Measurements from ENCODE around the gene C22orf39.

C22orf39 gene

DNA sequence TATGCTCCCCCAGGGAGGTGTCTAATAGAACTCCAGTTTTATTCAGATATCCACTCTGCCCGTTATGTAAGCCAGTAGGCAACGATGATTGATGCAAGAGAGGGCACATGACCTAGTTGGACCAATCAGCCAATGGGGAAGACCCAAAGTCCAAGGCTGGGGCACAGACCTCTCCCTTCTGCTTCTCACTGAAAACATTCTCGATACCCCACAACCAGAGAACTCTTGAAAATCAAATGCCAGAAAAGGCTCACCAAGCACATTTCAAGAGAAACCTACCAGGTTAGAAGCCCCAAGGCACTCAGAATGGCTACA is 23.4 kb downstream of the C22orf39 start:
- no peak for DNase-seq

DNA sequence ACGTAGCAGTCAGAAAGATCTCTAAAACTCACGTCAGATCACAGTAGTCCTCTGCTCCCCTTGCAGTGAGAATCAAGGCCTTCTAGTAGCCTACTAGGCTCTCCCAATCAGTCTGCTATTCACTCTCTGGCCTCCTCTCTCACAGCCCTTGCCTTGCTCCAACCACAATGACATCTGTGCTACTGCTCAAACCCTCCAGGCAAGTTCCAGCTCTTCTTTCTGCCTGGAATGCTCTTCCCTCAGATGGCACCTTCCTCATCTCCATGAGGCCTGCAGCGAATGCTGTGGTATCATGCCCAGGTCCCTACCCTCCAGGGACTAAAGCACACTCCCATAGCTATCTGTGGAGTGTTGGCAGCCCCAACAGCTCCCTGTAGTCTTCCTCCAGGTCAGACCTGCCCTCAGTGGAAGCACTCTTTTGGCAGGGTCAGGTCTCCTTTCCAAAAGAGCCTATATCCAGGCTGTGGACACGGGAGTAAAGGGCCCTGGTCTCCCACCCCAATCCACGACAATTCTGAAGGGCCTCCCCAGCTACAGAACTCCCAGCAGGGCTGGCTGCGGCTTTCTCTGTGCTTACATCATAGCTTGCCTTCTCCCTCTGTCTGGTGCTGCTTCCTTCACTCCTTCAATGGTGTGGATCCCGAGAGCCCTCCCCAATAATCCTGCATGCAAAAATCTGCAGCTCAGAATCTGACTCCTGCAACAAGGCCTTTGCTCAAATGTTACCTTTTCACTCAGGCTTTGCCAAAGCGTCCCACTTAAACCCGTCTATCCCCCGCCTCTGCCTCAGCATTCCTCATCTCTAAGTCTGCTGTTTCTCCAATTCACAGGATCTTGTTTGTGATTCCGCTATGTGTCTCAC is 24.8 kb downstream of the C22orf39 start:
- no peak for DNase-seq

GRCh38 chr22:19420321-19420720 is 27.2 kb downstream of the C22orf39 start:
- DNase-seq: no peak

- no peak for DNase-seq
Measured at GRCh38 chr22:19419464-19420178, 27.9 kb downstream of the C22orf39 start.

GRCh38 chr22:19419086-19419463 is 28.4 kb downstream of the C22orf39 start:
- DNase-seq: no peak

DNA sequence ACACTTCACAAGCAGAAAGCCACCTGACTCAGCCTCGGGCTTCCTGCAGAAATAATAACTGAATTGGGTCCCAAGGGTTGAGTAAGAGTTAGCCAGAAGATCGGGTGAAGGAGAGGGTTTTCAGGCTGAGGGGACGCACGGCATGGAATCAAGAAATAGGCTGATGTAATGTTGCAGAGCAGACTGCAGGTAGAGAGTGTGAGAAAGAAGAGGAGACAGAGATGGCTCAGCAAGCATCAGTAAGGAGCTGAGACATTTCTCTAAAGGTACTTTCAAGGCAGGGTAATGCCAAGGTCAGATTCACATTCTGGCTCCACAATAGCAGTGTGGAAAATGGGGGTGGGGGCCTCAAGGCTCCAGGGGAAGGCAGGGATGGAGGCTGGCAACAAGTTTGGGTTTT is 34.6 kb downstream of the C22orf39 start:
- DNase-seq: no peak

DNA sequence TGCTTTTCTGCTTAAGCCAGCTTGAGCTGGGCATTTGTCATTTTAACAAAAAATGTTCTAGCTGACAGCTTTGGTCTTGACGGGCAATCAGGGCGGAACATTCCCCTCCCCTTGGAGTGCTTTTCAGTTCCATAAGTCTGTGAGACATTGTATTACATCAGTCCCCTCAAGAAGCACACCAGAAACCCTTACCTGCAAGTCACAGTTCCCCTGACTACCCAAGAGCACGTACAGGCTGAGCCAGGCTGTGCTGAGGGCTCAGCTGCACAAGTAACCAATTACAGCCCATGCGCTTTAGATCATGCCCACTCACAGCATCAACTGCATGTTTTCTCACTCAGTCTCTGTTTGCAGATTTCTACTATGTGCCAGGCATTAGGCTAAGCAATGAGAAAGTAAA is 35.0 kb downstream of the C22orf39 start:
- DNase-seq: no peak

GRCh38 chr22:19411690-19412045 is 35.8 kb downstream of the C22orf39 start:
- no peak for DNase-seq

- DNase-seq: no peak
Measured at GRCh38 chr22:19410941-19411689, 36.4 kb downstream of the C22orf39 start.

DNA sequence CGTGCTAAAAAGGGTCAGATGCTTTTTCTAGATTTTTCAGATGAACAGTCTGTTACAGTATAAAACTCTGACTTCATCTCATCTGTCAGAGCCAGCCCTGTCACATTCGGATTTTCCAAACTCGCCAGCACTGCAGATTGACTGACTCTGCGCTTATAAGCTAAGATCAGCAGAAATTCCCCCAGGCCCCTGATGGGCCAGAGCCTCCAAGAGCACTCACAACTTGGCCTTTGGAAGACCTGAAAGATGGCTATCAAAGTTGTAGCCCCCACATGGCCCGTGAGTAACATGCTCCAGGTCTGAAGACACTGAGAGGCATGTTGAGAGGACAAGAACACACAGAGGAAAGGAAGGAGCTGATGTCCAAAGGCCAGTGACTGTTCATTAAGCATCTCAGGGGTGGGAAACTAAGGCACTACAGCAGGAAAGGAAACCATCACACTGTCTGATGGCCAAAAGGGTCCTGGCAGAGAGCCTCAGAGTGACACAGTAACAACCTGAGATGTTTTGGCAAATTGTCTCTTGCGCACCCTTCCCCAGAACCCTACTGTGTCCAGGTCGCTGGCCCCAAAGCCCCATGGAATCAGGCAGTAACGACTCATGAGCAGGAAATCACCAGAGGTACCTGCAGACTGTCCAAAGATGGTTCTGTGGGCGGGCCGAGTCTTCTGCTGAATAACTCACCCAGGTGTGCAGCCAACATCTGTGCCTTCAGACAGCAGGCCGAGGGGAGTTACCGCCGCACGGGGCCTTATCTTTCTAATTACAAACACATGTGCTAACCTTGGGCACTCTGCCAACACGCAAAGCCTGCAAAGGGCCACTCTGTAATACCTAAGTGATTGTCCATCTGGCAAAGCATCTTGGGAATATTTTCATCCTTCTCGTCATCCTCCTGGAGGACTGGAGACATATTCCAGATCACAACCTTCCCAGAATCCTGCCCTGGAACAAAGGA is 39.6 kb downstream of the C22orf39 start:
- no peak for DNase-seq

GRCh38 chr22:19406846-19407245 is 40.7 kb downstream of the C22orf39 start:
- no peak for DNase-seq

DNA sequence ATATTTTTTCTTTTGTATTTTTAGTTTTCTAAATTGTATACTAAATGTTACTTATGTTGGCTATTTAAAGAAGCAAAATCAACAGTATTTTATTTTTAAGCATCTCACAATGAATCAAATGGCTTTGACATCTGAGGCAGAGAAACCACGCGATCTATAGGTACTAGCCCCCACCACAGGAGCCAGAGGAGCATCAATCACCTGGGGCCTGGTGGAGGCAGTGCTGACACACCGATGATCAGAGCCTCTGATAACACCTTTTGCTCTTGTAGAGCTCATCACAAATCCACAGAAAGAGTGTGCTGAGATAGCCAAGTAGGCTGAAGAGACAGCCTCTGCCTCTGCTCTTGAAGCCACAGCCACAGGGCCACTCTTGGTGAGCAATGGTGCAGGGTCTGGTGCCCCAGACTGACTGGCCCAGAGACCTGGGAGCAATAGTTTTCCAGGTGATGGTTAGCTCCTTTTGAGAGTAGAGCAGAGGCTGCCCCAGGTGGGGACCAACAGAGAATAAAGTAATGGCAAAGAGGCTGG is 41.2 kb downstream of the C22orf39 start:
- DNase-seq: no peak

- no peak for DNase-seq
Measured at GRCh38 chr22:19405652-19406051, 41.9 kb downstream of the C22orf39 start.

DNA sequence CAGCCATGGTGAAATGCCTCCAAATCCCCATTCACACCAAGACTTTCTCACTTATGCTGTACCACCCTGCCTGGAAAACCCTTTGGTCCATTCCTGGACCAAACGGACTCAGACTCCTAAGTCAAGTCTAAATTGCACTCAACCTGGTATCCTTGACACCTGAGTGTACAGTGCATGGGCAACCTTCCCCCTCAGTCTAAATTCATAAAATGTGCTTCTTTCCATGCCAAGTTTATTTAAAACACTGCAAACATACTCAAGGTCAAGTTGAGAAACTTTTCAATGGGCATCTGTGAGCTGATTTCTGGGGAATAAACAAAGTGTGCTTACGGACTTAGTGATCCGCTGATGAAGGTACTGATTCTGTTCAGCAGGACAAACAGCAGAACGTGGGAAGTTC is 42.4 kb downstream of the C22orf39 start:
- no peak for DNase-seq

- DNase-seq: no peak
Measured at GRCh38 chr22:19404676-19405075, 42.8 kb downstream of the C22orf39 start.

DNA sequence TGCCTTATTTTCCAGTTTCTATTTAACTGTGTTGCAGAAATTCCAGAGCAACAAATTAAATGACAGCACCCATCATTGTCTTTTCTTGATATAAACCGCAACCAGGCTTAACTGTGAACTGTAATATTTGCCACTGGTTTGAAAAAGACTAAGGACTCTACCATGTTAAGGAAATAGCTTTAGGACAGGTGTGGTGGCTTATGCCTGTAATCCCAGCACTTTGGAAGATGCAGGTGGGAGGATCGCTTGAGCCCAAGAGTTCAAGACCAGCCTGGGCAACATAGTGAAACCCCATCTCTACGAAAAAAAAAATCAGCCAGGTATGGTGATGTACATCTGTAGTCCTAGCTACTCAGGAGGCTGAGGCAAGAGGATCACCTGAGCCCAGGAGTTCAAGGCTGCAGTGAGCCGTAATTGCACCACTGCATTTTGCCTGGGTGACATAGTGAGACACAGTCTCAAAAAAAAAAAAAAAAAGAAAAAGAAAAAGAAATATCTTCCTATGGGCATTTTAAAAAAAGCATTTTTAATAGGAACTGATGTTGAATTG is 44.8 kb downstream of the C22orf39 start:
- no peak for DNase-seq

- DNase-seq: no peak
Measured at GRCh38 chr22:19401483-19401882, 46.0 kb downstream of the C22orf39 start.

DNA sequence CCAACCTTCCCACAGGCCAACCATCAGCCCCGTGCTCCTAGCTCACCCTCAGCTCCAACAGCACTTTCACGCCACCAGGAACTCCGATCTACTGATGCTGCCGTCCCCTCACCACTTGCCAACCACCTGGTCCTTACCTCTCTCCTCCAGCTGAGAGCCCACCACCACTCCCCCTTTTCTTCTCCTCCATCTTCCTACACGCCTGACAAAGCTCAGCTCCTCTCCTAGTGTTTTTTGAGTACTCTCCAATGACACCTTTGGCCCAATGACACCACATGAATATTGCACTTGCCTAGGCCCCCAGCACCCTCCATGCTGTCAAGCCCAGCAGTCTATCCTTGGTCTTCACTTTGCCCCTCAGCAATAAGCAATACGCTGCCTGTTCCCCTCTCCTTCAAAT is 46.6 kb downstream of the C22orf39 start:
- no peak for DNase-seq

DNA sequence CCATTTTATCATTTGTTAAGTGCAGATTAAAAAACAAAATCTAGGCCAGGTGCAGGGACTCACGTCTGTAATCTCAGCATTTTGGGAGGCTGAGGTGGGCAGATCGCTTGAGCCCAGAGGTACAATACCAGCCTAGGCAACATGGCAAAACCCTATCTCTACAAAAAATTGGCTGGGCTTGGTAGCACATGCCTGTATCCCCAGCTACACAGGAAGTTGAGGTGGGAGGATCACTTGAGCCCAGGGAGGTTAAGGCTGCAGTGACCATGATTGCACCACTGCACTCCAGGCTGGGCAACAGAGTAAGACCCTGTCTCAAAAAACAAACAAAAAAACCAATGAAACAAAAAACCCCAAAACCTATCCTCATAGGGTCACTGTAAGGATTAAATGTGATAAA is 48.9 kb downstream of the C22orf39 start:
- DNase-seq: no peak

GRCh38 chr22:19398206-19398605 is 49.3 kb downstream of the C22orf39 start:
- no peak for DNase-seq

DNA sequence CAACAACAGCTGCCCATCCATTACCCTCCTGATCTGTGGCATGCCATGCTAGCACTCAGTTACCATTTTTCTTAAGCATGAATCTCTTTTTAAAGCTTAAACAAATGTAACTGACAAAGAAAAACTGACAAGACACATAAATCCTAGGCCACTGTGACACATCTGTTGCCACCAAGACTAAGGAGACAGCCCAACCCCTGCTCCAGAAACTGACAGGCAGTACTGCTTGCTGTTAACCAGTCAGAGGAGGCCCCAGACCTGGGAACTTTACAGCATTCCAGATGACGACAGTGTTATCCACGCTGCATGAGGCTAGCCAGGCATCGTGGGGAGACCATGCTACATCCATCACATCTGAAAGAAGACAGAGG is 49.8 kb downstream of the C22orf39 start:
- no peak for DNase-seq

Data from hippocampal formation (tissue), 2 donors.